PFSK-1 (cell line): ENCODE data around the gene STAG1.

ENCODE experiments used
- FOXP2 ChIP-seq: optimal IDR thresholded peaks from 2 replicates; pipeline ENCODE3; 2011; ENCODE audit warnings: borderline replicate concordance, control low read depth, inconsistent platforms; ENCODE audit not compliant: insufficient read depth; ENCODE audit errors: extremely low read length, extremely low read depth
- POLR2AphosphoS5 ChIP-seq: IDR thresholded peaks from 2 replicates; pipeline ENCODE4 v1.6.1; 2012; ENCODE audit warnings: low read depth, mild to moderate bottlenecking, control low read depth, low read length, moderate library complexity
- SIN3A ChIP-seq: IDR thresholded peaks from 2 replicates; pipeline ENCODE4 v1.6.1; 2012; ENCODE audit warnings: mild to moderate bottlenecking, low read length, moderate library complexity, borderline replicate concordance; ENCODE audit not compliant: insufficient read depth
- TAF1 ChIP-seq: IDR thresholded peaks from 2 replicates; pipeline ENCODE4 v1.6.1; 2012; ENCODE audit warnings: low read length, control low read depth, borderline replicate concordance; ENCODE audit not compliant: insufficient read depth
- TF ChIP-seq, protein P1 (sequence below), 2 experiments: IDR thresholded peaks; 2 replicates each; pipeline versions ENCODE4 v1.6.1 to v1.8.0; 2011 to 2012; ENCODE audit warnings: low read depth in 2 of 2, low read length in 2 of 2, control low read depth in 1 of 2, inconsistent platforms in 1 of 2, mild to moderate bottlenecking in 1 of 2, moderate library complexity in 1 of 2; ENCODE audit not compliant: insufficient read depth in 1 of 2

STAG1 gene

DNA sequence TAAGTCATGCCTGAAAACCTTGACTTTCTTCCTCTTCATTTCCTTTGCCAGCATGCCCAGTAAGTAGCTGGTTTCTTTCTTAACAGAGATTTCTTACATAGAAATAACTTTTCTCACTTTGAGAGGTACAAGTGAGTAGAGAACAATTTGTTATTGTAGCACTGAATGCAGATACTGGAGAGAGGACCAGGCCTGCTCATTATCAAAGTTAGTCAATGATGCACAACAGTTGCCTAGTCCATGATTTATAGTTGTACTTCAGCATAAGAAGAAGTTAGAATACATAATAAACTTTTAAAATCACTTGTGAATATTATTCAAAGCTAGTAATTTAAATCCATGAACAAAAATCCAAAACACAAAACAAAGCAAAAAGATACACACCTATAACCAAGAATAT lies 289.0 kb downstream of the STAG1 start:
- TF ChIP-seq FOXP2 (no peak), TAF1 (no peak)

DNA sequence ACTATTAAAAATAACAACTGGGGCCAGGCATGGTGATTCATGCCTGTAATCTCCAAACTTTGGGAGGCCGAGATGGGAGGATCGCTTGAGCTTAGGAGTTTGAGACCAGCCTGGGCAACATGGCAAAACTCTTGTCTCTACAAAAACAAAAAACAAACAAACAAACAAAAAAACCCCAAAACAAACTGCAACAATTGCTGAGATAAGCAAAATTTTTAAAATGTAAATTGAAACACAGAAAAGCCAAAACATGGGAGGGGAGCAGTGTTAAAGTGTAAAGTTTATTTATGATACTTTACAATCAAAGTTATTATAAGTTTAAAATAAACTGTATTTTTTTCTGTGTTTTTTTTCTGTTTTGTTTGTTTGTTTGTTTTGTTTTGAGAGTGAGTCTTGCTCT lies 294.4 kb downstream of the STAG1 start:
- no peak for TF ChIP-seq POLR2AphosphoS5
- TF ChIP-seq TAF1: no peak
- TF ChIP-seq FOXP2: no peak
- TF ChIP-seq, protein P1, sequence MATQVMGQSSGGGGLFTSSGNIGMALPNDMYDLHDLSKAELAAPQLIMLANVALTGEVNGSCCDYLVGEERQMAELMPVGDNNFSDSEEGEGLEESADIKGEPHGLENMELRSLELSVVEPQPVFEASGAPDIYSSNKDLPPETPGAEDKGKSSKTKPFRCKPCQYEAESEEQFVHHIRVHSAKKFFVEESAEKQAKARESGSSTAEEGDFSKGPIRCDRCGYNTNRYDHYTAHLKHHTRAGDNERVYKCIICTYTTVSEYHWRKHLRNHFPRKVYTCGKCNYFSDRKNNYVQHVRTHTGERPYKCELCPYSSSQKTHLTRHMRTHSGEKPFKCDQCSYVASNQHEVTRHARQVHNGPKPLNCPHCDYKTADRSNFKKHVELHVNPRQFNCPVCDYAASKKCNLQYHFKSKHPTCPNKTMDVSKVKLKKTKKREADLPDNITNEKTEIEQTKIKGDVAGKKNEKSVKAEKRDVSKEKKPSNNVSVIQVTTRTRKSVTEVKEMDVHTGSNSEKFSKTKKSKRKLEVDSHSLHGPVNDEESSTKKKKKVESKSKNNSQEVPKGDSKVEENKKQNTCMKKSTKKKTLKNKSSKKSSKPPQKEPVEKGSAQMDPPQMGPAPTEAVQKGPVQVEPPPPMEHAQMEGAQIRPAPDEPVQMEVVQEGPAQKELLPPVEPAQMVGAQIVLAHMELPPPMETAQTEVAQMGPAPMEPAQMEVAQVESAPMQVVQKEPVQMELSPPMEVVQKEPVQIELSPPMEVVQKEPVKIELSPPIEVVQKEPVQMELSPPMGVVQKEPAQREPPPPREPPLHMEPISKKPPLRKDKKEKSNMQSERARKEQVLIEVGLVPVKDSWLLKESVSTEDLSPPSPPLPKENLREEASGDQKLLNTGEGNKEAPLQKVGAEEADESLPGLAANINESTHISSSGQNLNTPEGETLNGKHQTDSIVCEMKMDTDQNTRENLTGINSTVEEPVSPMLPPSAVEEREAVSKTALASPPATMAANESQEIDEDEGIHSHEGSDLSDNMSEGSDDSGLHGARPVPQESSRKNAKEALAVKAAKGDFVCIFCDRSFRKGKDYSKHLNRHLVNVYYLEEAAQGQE (IDR thresholded peaks at IDR 0.05; ENCODE audit: insufficient read depth in 1 of 2, low read depth in 2 of 2, low read length in 2 of 2): no peak
- no peak for TF ChIP-seq SIN3A

DNA sequence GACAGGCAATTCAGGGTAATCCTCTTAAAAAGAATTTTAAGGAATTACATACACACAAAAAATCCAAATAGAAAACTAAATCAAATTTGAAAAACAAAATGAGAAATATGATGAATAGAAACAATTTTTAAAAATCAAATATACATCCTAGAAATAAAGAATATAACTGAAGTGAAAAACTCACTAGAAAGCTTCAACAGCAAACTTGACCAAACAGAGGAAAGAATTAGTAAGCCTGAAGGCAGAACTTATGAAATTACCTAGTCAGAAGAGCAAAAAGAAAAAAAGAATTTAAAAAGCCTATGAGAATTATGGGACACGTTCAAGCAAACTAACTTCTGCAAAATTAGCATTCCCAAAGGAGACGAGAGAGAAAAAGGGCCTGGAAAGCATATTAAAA lies 296.0 kb downstream of the STAG1 start:
- no peak for TF ChIP-seq TAF1
- TF ChIP-seq, protein P1 (IDR thresholded peaks at IDR 0.05; ENCODE audit: insufficient read depth in 1 of 2, low read depth in 2 of 2, low read length in 2 of 2): no peak
- TF ChIP-seq POLR2AphosphoS5: no peak
- TF ChIP-seq SIN3A: no peak
- no peak for TF ChIP-seq FOXP2

DNA sequence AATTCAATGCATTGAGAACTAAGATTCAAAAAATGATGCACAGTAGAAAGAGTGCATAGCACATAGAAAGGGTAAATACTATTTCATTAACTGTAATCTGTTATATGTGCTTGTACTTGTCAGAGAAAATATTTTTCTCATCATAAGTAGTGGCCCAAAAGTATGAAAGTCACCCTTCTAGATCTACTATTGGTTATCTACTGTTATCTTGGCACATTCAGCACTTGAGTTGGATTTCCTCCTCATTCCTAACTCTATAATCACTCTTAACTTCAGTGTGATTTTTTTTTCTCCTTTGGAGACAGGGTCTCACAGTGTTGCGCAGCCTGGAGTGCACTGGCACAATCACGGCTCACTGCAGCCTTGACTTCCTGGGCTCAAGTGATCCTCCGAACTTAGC lies 307.6 kb downstream of the STAG1 start:
- TF ChIP-seq TAF1: no peak
- no peak for TF ChIP-seq SIN3A
- no peak for TF ChIP-seq POLR2AphosphoS5
- no peak for TF ChIP-seq FOXP2
- TF ChIP-seq, protein P1 (IDR thresholded peaks at IDR 0.05; ENCODE audit: insufficient read depth in 1 of 2, low read depth in 2 of 2, low read length in 2 of 2): no peak

DNA sequence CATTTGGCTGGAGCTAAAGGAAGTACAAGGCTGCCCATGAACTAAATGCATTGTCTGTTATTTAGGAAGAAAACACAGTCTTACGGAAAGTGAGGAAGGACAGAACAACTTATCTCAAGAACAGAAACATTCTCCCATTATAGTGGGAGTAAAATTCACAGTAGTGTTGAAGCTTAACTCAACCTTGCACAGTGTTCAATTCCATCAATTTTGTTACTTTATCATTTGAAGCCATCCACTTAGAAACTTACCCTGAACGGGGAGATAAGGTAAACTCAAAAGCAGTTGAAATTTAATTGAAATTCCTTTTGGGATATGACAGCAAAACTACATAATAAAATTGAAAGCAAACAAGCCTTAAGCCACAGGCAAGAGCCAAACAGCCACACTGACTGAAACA lies 315.1 kb downstream of the STAG1 start:
- TF ChIP-seq TAF1 (no peak), FOXP2 (no peak), POLR2AphosphoS5 (no peak), SIN3A (no peak)
- TF ChIP-seq, protein P1 (IDR thresholded peaks at IDR 0.05; ENCODE audit: insufficient read depth in 1 of 2, low read depth in 2 of 2, low read length in 2 of 2): no peak

DNA sequence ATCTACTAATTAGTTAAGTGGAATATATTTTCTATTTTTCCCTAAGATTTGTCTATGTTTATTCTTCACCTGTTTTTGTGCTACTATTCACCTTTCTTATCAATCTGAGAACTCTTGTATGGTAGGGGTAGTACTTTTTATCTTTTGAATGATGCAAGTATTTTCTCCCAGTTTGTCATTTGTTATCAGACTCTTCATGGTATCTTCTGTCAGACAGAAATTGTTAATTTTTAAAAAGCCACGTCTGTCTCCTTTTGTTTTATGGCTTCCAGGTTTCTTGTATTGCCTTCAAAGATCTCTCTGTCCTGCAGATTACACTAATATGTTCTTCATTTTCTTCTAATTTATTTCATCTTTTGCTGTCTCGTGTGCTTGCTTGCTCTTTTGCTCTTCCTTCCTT lies 317.7 kb downstream of the STAG1 start:
- TF ChIP-seq TAF1: no peak
- no peak for TF ChIP-seq FOXP2
- no peak for TF ChIP-seq SIN3A
- TF ChIP-seq POLR2AphosphoS5: no peak
- TF ChIP-seq, protein P1 (IDR thresholded peaks at IDR 0.05; ENCODE audit: insufficient read depth in 1 of 2, low read depth in 2 of 2, low read length in 2 of 2): no peak
